Occipital lobe (tissue), 2 donors: ENCODE results near the gene NLRP6. TPM values are rescaled to one million over a fixed set of nuclear protein-coding genes. Genes with fewer than 3 reads are reported as not detected.
"Not testable (repeated sequence)": the region's sequence is repeated elsewhere in the genome, so short reads cannot be mapped to it uniquely, and the experiment has no call there.

Source experiments
- DNase-seq: peaks from one replicate; lab custom pipeline; 2025; lab: John Stamatoyannopoulos, UW
- total RNA-seq: library from RNA; depleted of rRNA; stranded (reverse); fragments of >200 nt; gene quantifications from one replicate; pipeline ENCODE4 v1.2.3, GENCODE V29; 2014

The NLRP6 gene
- total RNA-seq, 1 donor from 2014 or later = not detected

DNA sequence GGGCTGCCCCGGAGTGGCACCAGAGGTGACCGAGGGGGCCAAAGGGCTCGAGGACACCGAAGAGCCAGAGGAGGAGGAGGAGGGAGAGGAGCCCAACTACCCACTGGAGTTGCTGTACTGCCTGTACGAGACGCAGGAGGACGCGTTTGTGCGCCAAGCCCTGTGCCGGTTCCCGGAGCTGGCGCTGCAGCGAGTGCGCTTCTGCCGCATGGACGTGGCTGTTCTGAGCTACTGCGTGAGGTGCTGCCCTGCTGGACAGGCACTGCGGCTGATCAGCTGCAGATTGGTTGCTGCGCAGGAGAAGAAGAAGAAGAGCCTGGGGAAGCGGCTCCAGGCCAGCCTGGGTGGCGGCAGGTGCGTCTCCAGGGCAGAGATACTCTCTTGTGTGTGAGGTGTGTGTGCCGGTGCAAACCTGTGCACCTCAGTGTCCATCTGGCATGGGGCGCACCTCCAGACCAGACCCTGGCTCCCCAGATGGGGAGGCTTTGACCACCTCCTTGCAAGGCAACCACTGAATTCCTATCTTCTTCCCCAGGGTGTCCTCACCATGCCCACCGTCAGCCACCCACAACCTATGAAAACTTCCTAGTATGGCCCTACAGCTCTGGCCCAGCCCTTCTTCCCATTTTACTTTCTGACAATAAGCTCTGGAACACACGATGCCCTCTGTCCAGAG is 3.4 kb downstream of the NLRP6 start:
- no peak for DNase-seq

DNA sequence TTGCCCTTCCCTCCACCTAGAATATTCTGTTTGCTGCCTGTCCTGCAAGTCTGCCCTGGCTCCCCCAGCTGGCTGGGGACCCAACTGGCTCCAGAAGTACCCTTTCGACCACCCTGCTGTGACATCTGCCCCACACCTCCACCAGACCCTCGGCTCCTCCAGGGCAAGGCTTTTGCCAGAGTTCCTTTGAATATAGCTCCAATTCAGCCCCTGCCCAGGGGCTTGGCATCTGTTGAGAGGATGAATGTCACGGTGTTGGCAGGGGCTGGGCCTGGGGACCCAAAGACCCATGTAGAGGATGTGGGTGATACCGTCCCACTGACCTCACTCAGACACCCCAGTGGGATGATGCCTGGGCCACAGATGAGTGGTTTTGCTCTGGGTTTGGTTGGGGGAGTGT is 4.0 kb downstream of the NLRP6 start:
- DNase-seq = no peak

DNA sequence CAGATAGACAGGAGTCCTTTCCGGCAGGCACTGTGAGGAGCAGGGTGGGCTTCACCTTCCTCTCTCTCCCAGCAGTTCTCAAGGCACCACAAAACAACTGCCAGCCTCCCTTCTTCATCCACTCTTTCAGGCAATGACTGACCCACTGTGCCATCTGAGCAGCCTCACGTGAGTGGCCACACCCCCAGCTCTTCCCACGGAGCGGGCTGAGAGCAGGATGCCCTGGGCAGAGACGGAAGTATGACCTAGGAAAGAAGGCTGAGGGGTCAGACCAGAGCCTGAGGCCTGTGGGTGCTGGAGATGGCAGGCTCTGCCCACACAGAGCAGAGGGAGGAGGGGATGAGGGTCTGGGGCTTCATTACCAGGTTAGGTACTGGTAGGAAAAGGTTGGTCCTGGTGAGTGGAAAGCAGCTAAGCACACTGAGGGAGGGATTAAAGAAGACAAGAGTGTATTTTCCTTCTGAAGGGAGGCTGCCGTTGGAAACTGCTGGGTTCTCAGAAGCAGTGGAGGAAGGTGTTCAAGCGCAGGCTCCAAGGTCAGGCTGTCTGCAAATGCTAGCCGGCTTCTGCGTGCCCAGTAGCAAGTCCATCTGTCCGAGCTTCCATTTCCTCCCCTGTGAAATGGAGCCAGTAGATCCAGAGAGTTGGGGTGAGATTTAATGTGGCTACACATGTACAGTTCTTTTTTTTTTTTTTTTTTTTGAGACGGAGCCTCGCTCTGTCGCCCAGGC is 4.6 kb downstream of the NLRP6 start:
- no peak for DNase-seq

DNA sequence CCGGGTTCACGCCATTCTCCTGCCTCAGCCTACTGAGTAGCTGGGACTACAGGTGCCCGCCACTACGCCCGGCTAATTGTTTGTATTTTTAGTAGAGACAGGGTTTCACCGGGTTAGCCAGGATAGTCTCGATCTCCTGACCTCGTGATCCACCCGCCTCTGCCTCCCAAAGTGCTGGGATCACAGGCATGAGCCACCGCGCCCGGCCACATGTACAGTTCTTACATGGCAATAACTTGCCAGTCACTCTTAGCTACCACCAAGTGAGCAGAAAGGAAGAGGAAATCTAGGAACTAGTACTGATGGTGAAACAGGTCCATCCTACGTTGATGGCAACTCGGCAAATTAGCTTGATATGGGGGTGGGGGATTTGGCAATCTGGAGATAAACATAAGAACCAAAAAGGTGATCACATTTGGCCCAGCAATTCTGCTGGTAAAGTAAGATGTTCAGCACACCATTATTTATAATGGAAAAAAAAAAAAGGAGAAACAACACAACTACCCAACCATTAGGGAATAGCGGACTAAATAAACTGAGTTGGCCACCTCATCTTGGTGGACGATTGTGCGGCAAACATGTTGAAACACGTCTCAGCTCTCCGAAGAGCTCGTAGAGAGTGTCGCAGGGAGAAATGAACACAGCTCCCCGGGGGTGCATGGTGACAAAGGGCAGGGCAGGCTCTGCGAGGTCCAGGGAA is 5.3 kb downstream of the NLRP6 start:
- no peak for DNase-seq

DNA sequence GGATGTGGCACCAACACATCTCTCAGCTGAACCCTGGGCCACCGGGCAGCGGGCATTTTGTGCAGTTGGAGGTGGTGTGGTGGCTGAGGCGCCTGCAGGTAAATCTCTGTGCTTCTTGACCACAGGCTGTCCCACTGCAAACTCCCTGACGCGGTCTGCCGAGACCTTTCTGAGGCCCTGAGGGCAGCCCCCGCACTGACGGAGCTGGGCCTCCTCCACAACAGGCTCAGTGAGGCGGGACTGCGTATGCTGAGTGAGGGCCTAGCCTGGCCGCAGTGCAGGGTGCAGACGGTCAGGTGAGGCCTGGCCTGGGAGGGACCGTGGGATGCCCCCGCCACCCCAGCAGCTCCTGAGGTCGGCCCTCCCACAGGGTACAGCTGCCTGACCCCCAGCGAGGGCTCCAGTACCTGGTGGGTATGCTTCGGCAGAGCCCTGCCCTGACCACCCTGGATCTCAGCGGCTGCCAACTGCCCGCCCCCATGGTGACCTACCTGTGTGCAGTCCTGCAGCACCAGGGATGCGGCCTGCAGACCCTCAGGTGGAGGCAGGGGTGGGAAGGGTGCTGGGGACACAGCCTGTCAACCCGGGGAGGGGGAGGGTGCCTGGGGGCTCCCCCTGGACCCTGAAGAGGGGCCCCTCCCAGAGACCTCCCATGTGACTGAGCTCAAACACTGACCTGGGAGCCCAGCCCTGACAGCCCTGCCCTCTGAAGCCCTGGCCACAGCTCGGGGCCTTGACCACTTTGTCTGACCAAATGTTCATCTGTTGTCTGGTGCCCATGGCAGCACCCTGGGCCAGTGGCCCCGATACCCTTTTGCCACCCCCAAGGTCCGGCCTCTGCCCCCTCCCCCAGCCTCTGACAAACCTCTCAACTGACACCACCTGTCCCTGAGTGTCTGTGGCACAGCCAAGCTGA is 6.2 kb downstream of the NLRP6 start:
- no peak for DNase-seq

DNA sequence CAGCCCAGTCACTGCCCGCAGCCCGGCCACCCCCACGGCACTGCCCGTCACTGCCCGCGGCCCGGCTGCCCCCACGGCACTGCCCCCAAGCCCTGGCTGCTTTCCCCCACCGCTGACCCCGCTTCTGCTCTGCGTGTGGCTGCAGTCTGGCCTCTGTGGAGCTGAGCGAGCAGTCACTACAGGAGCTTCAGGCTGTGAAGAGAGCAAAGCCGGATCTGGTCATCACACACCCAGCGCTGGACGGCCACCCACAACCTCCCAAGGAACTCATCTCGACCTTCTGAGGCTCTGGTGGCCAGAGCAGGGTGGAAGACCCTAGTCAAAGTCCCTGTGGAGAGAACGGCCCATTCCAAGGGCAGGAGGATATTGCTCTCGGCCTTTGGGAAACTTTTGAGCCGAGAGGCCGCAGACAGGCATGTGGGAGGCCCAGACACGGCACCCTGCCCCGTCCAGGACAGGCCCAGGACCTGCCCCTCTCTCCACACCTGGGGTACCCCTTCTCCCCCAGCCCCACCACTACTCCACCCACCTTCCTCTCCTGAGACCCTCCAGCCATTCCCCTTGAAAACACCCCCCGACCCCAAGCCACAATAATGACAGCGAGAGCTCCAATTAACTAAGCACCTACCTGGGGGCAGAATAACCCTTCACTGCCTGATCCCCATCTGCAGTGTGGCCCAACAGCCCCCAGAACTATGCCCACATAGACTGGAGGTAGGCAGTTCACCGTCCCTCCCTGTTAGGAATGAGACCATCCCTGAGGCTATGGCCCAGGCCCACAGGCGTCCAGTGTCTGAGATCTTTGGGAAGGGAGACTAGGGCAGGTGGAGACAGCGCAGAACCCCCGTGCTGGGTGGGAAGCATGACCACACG is 7.0 kb downstream of the NLRP6 start:
- DNase-seq = no peak

DNA sequence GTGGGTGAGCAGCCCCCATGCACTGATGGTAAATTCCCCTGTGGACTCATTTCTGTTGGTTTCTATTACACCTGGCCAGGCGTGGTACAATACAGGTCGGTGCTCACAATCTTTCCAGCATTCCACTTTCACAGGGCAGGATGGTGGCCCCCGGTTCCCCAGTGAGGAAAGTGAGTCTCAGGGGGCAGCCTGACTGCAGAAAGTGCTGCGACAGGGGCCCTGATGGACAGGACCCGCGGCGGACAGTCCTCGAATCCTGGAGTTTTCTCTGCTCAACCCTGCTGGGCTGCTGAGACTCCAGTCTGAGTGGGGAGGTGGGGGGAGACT is 7.7 kb downstream of the NLRP6 start:
- DNase-seq = no peak

DNA sequence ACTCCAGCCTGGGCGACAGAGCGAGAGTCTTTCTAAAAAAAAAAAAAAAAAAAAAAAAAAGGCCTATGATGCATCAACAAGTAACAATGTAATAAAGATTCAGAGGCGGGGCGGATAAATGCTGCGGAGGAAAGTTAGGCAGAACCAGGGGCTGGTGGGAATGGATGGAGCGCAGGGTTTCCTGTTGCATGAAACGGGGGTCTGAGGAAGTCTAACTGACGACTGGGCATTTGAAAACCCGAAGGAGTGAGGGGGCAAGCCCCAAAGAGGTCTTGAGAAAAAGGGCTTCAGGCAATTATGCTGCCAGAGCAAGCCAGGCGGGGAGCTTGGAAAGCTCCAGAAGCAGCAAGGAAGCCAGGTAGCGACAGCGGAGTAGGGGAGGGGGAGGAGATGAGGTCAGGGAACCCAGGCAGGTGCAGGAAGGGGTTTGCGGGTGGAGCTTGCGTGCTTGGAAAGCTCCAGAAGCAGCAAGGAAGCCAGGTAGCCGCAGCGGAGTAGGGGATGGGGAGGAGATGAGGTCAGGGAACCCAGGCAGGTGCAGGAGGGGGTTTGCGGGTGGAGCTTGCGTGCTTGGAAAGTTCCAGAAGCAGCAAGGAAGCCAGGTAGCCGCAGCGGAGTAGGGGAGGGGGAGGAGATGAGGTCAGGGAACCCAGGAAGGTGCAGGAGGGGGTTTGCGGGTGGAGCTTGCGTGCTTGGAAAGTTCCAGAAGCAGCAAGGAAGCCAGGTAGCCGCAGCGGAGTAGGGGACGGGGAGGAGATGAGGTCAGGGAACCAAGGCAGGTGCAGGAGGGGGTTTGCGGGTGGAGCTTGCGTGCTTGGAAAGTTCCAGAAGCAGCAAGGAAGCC is 9.0 kb downstream of the NLRP6 start:
- not testable (repeated sequence) for DNase-seq

DNA sequence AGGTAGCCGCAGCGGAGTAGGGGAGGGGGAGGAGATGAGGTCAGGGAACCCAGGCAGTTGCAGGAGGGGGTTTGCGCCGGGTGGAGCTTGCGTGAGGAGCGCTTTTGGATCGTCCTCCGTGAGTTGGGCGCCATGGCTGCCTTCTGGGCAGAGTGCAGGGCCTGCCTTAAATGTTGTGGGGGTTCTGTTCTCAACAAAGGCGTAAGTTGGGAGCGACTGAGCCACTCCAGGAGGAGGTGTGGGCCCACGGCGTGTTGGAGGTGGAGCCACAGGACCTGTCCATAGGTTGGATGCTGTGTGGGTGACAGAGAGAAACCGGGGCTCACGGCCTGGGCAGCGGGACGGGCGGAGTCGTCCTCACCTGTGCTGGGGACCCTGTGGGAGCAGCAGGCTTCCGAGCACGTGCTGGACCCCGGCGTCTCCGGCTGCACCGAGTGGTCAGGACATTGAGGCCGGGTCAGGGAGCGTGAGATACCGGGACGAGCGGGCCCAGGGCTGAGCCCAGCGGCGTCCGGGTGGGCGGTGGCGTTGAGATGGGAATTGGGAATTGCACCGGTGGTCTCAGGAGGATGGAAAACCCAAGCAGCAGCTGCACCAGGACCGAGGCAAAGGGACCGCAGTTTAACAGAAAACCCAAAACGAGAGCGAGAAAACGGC is 9.7 kb downstream of the NLRP6 start:
- no peak for DNase-seq

DNA sequence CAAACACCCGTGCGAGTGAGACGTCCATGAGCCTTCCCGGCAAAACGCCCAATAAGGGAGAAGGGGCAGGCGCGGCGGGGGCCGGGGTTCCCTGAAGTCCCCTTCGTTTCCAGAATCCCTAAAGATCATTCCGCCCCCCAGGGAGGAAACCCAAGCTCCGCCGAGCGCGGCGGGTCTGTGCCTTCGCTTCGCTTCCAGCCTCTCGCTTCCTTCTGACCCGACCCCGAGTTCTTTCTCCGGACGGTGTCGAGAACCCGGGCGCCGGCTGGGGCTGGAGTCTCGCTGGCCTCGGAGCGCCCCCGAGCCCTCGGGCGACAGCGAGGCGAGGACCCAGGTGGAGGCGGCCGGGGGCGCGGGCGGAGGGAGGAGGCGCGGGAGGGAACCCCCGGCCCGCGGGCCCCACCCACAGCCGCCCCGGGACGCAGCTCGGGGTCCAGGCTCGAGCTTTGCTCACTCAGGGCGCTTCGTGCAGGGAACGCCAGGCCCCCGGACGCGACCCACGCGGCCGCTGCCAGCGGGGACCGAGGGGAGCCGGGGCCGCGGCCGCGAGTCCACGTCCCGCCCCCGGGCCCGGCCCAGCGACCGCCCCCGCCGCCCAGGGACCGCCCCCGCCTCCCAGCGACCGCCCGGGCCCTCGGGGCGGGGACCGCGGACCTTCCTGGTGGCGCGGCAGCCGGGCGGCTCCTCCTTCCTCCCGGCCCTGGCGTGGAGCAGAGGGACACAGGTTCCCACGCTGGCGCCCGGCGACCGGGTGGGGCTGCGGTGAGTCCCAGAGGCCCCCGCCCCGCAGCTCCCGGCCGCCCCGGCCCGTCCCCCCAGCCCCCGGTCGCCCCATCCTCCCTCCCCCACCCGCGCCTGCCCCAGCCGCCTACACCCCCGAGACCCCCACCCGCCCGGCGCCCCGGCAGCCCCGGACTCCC is 10.5 kb downstream of the NLRP6 start, which contains the start of gene PGGHG:
Gene PGGHG (plus strand): TSS at position 649 of the 920 bp plus-strand sequence. CDS start 691 bp downstream, outside the sequence.
- no peak for DNase-seq

DNA sequence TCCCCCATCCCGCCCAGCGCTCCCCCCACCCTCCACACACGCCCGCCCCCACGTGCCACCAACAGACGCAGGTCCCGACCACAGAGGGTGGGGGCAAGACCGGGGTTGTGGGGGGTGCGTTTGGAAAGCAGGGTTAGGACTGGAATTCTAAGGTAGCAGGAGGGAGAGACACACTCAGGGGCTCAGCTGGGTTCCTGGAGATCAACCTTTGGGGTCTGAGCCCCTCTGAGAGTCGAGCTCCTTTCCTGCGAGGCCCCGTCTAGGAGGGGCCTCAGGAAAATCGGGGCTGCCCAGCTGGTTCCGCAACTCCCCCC is 11.1 kb downstream of the NLRP6 start:
- no peak for DNase-seq

DNA sequence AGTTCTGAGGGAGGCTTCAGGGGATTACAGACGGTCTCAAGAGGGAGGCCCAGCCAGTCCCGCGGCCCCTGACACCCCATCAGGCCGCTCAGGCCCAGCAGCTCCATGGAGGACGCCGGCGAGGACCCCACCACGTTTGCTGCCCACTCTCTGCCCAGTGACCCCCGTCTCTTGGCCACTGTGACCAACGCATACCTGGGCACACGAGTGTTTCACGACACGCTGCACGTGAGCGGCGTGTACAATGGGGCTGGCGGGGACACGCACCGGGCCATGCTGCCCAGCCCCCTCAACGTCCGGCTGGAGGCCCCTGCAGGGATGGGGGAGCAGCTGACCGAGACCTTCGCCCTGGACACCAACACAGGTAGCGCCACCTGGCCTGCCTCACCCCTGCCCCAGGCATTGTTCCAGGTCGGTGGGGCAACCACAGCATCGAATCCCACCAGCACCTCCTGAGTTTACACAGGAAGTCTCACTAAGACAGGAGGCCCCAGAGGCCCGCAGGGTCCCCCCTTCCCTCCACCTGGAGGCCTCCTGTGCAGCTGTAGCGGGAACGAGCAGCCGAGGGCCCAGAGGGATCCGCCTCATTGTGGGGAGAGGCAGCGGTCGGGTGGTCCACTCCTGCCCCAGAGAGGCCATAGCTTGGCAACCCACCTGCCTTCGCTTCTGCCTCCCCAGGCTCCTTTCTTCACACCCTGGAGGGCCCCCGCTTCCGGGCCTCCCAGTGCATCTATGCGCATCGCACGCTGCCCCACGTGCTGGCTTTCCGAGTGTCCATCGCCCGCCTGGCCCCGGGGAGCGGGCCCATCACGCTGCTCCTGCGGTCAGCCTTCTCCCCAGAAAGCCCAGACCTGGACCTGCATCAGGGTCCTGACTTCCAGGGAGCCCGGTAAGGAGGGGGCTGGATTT is 11.8 kb downstream of the NLRP6 start:
- no peak for DNase-seq

DNA sequence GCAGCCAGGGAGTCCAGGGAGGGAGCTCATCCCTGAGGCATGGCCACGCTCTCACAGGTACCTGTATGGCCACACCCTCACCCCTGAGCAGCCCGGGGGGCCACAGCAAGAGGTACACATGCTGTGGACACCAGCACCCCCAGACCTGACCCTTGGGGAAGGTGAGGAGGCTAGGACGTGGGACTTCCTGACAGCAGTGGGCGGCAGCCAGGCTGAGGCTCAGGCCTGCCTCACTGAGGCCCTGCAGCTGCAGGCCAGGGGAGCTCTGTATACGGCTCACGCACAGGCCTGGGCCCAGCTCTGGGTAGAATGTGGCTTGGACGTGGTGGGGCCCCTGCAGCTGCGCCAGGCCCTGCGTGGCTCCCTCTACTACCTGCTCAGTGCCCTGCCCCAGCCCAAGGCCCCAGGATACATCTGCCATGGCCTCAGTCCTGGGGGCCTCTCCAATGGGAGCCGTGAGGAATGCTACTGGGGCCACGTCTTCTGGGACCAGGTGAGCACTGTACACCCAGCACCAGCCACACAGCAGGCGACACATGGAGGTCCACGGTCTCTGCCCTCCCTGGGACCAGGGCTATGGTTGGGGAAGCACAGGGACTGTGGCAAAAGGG is 12.5 kb downstream of the NLRP6 start:
- DNase-seq = no peak

DNA sequence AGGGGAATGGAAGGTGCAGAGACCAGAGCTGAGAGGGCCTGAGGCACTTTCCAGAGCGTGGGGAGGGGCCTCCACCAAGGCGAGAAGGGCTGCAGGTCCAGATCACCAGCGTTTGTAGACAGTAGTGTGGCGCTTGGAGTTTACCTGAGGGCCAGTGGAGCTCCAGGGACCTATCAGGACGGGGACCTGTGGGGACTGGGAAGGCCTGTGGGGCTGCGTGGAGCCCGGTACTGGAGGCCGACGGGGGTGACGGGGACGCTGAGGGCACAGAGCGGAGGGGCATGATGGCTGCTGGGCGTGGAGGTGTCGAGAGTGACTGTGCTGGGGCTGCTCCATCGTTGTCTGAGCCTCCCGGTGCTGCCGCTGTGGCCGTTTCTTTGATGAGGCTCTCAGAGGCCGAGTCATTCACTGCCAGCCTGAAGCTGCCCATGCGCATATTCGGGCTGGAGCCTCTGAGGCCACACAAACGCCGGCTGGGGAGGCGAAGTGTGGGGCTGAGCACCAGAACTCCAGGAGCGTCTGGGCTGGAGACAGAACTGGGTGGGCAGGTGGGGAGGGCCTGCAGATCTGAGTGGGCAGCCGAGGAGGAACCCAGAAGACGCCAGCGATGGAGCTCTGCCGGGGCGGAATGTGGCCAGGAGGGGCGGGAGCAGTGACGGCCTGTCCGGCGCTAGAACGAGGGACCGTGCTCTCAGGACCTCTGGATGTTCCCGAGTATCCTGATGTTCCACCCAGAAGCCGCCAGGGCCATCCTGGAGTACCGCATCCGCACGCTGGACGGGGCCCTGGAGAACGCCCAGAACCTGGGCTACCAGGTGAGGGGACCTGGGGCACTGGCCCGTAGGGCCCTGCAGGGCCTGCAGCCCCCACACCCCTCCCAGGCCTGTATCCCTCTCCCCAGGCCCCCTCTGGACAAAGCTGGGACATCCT is 13.3 kb downstream of the NLRP6 start:
- no peak for DNase-seq
